ENCODE results near the gene MGST2.

DNA sequence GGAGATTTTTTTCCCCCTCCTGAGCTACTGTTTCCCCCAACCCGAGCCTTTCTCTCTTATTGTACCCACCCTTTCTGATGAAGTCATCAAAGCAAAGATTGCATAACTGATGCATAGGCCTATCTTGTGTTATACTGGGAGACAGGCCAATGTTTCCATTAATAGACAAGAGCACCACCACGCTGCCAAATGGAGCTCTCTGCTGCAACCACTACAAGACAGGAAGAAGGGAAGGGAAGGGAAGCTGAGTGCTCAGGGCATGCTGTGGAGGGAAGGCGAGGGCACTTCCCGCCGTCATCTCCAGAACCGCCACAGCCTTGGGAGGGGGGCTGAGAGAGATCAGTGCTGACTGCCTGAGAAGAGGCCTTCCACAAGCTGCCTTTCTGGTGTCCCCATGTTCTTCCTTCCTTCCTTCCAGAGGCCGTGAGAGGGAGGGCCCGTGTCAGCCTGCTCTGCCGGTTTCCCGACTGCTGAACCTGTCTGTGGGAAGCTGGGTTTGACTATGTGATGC, 75.0 kb downstream of the MGST2 start:
- no peak for TF ChIP-seq CTCF (IDR thresholded peaks at IDR 0.05; ENCODE audit: poor library complexity, severe bottlenecking)
- TF ChIP-seq EZH2 (IDR thresholded peaks at IDR 0.05; ENCODE audit: borderline replicate concordance, insufficient read depth, low read length, poor library complexity, severe bottlenecking), result no peak
- TF ChIP-seq MXI1 (conservative IDR thresholded peaks at IDR 0.05; ENCODE audit: poor library complexity, severe bottlenecking), result no peak
- TF ChIP-seq RAD21 (conservative IDR thresholded peaks at IDR 0.05), result no peak
- TF ChIP-seq REST (IDR thresholded peaks at IDR 0.05; ENCODE audit: borderline replicate concordance), result no peak
- TF ChIP-seq SMC3 (conservative IDR thresholded peaks at IDR 0.05; ENCODE audit: poor library complexity), result no peak

Data from neural cell (in vitro differentiated cells).